ENCODE results near the gene NPHS1.

NPHS1 gene

DNA sequence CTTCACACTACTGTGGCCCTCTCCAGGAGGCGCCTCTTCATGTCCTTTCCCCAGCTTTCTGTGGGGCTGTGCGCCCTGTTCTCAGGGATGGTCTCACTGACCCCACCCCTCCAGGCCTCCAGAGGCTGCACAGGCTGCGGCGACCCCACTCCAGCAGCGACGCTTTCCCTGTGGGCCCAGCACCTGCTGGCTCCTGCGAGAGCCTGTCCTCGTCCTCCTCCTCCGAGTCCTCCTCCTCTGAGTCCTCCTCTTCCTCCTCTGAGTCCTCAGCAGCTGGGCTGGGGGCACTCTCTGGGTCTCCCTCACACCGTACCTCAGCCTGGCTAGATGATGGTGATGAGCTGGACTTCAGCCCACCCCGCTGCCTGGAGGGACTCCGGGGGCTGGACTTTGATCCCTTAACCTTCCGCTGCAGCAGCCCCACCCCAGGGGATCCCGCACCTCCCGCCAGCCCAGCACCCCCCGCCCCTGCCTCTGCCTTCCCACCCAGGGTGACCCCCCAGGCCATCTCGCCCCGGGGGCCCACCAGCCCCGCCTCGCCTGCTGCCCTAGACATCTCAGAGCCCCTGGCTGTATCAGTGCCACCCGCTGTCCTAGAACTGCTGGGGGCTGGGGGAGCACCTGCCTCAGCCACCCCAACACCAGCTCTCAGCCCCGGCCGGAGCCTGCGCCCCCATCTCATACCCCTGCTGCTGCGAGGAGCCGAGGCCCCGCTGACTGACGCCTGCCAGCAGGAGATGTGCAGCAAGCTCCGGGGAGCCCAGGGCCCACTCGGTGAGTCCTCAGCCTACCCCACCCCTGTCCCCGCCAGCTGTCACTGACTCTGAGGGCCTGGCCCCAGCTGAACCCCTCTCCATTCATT is 65.8 kb downstream of the NPHS1 start:
- no peak for DNase-seq

DNA sequence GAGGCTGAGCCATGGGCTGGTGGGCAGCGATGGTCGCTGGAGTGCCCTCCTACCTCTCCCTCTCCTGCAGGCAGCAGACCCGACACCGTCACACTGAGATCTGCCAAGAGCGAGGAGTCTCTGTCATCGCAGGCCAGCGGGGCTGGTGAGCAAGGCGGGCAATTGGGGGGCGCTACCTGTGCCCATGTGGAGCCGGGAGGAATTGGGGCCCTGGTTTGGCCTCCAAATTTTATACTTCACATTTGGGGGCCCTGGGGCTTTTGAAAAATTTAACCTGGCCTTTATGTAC is 67.0 kb downstream of the NPHS1 start:
- DNase-seq, result no peak

DNA sequence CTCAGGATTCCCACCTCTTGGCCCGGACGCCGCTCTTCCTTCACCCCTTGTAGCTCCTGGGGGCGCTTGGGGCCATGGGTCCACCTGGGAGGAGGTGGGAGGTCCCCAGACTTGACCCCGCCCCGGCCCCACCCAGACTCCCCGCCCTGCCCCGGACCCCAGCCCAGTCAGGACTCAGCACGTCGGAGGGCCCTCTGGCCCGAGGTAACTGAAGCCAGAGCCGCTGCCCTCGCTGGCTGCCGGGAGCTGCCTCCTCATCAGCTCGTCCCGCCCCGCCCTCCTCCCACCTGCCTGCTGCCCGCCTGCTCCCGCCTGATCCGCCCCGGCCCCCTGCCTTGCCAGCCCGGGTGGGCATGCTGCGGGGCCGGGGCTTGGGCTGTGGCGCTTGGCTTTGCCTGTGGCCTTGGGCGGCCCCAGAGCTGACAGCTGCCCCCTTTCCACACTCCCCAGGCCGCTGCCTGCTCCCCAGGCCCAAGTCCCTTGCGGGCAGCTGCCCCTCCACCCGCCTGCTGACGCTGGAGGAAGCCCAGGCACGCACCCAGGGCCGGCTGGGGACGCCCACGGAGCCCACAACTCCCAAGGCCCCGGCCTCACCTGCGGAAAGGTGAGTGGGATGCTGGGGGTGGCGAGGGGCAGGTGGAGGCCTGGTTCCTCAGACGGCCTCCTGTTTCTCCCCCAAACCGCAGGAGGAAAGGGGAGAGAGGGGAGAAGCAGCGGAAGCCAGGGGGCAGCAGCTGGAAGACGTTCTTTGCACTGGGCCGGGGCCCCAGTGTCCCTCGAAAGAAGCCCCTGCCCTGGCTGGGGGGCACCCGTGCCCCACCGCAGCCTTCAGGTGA is 67.6 kb downstream of the NPHS1 start:
- DNase-seq, result no peak

DNA sequence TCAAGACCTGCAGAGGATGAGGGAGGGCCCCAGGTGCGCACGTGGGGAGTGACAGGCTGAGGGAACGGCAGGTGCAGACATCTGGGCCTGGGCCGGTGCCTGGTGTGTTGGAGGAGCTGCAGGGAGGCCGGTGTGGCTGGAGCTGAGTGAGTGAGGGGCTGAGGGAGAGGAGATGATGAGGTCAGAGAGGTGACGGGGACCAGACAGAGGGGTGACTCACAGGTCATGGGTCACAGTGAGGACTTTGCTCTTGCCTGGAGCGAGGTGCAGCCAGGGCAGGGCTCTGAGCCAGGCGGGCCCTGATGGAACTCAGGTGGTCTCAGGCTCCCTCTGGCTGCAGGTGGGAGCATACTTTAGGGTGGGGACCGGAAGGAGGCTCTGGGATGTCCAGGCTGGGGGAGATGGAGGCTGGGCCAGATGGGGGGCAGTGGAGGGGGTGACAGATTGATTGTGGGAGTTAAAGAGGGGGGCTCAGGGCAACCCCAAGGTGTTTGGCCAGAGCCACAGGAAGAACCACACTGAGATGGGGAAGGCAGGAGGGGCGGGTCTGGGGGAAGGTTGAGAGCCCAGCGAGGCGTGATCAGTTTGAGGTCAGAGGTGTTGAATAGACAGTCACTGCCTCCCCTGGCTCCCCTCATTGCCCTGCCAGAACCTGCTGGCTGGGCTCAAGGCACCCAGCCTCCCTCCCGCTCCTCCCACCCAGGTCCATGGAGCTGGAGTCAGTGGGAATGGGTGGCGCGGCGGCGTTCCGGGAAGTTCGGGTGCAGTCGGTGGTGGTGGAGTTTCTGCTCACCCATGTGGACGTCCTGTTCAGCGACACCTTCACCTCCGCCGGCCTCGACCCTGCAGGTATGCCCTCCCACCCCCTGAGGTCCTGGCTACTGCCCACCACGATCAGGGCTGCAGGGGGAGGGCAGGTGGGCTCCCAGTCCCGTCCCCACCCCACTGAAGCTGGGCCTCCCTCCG is 68.6 kb downstream of the NPHS1 start:
- DNase-seq, result no peak

DNA sequence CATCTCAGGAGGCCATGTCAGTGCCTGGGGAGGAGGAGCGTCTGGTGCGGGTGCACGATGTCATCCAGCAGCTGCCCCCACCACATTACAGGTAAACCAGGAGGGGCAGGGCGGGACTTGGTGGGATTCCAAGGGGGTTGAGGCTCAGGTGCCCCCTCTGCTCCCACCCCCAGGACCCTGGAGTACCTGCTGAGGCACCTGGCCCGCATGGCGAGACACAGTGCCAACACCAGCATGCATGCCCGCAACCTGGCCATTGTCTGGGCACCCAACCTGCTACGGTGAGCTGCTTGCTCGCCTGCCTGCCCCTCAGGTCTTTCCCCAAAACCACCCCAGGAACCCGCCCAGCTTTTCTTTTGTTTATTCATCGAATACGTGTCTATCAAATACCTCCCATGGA is 69.7 kb downstream of the NPHS1 start:
- DNase-seq, result no peak

DNA sequence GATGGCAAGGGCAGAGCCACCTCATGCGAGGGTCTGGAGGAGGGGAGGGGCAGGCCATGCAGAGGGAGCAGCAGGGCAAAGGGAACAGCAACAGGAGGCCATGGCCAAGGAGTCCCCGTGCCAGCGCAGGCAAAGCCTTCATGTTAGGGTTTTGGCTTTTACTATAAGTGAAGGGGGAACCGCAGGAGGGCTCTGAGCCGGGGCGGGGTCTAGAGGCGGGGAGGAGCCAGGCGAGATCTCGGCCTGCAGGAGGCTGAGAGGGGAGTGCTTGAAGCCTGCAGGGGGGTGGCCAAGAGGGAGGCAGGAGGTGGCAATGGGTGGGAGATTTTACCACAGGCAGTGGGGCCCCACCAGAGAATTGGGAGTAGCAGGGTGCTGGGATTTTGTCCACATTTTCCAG is 70.7 kb downstream of the NPHS1 start:
- DNase-seq, result no peak

DNA sequence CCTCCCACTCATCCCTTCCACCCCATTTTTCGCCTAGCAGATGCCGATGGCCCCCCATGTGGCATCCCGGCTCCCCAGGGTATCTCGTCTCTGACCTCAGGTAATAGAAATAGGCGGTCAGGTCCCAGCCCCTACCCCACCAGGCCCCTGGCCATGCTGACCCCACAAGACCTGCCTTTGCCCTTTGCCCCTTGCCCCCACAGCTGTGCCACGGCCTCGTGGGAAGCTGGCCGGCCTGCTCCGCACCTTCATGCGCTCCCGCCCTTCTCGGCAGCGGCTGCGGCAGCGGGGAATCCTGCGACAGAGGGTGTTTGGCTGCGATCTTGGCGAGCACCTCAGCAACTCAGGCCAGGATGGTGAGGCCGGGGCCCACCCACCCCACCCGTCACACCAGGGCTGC is 71.6 kb downstream of the NPHS1 start:
- DNase-seq, result no peak

DNA sequence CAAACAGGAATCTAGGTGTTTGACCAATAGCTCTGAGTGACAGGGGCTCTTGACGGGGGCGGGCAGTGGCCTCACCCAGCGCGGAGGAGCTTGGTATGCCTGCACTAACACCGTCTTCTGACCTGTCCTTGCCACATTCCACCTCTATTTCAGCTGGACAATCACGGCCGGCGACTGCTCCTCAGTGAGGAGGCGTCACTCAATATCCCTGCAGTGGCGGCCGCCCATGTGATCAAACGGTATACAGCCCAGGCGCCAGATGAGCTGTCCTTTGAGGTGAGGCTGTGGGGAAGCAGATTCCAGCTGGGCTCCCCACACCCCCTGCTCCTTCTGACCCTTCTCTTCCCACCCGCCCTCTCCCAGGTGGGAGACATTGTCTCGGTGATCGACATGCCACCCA is 72.2 kb downstream of the NPHS1 start:
- DNase-seq, result no peak

DNA sequence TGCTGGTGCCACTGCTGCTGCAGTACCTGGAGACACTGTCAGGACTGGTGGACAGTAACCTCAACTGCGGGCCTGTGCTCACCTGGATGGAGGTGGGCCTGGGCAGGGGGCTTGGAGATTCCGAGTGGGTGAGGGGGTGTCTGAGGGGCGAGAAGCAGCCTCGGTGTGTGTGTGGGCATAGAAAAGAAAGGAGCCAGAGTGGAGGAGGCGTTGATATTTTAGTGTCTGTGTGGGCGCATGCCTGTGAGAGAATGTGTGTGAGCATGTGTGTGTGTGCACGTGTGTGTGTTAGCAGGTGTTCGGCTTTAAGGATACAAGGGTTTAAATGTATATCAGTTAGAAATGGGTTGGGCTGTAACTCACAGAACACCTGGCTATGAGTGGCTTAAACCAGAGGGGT is 73.3 kb downstream of the NPHS1 start:
- no peak for DNase-seq

DNA sequence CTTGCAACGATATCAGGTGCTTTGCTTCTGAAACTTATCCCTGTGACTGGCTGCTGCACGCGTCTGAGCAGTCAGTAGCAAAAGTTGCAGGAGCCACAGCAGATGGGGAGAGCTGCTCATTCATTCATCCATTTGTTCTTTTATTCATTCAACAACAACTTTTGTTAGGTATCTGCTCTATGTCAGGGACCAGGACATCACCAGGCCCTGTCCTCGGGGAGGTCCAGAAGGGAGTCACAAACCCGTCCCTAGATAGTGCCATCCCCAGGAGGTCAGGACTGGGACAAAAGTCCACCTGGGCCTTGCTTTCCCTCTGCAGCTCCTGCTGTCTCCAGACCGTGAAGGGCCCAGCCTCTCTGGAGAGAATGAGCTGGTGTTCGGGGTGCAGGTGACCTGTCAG is 74.3 kb downstream of the NPHS1 start:
- no peak for DNase-seq

DNA sequence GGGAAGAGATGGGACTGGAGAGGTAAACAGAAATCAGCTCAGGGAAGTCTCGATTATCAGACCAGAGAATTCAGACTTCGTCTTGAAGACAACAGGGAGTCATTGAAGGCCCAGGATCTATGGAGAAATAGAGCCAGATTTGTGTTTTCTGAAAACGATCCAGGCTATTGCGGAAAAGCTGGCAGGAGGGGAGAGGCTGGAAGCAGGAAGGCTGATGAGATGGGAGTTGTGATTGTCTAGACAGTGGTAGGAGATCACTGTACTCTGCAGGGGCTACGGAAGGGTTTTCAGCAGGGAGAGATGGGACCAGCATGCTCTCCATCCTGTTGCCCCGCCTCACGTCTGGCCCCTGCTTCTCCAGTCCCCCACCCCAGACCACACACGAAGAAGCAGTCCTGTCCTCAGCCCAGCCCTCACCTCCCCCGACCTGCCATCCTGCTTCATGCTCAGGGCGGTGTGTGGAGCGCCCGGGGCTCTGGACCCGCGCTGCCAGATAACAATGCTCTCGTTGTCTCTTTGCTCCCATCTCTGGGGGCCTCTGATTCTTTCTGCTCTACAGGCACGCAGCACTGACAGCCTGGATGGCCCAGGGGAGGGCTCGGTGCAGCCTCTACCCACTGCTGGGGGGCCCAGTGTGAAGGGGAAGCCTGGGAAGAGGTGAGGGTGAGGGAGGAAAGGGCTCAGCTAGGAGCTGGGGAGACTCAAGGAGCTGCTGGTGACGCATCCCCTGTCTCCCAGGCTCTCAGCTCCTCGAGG is 75.0 kb downstream of the NPHS1 start:
- no peak for DNase-seq

DNA sequence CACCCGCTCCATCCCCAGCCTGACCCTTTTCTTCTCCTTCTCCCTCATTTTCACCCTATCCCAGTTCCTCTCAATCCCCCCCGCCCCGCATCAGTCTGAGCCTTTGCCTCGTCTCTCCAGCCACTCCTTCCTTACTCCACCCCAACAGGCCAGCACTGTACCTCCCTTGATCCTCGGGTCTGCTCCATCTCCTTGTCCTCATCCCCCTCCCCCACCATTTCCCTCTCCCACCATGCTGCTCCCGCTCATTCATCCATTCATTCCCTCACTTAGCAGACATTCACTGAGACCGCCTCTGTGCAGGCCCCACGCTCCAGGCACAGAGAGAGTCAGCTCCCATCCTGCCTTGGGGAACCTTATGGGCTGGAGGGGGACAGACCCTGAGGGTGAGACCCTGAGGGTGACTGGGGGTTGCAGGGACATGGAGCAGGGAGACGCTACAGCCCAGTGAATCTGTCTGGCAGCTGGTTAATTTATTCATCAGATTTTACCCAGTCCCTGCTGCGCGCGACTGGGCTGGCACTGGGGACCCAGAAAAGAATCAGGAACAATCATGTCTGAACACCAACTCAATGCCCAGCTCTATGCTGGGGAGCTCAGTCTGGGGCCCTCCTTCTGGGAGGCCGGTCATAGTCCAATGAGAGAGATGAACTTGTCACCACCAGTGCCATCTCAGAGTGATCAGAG is 76.1 kb downstream of the NPHS1 start:
- DNase-seq, result no peak
